Spleen (tissue), 7 donors: ENCODE results near the gene IMP4.

Source experiments
- POLR2A ChIP-seq, 3 donors: fragments of 450-650 bp; IDR thresholded peaks; one replicate each; pipeline ENCODE4 v1.5.1; 2017; ENCODE audit warnings: antibody characterized with exemption in 3 of 3, mild to moderate bottlenecking in 1 of 3
- POLR2AphosphoS5 ChIP-seq, 3 donors: sonication (generic); formaldehyde crosslinking; IDR thresholded peaks; one replicate each; pipeline ENCODE4 v1.5.1; 2017; ENCODE audit warnings: antibody characterized with exemption in 3 of 3
- TF ChIP-seq, protein P1 (sequence below), 11 experiments: fragments of 200-600 bp in 7 of 11; fragments of 450-650 bp in 4 of 11; sonication (generic) in 4 of 11; IDR thresholded peaks in 8 of 11; conservative IDR thresholded peaks in 3 of 11; 1 replicate in 7 of 11; 2 replicates in 4 of 11; pipeline versions ENCODE4 v1.4.0 to v1.8.0; 2016 to 2021; ENCODE audit warnings: antibody characterized with exemption in 11 of 11, inconsistent platforms in 4 of 11, mild to moderate bottlenecking in 1 of 11
- donor health status: DM: no; HTN: no; CAD: no; lungs with moderate emphysema.
- donor health status: DM: no; HTN: no; CAD: no.
- donor health status: DM: no; HTN: no; CAD: no.

DNA sequence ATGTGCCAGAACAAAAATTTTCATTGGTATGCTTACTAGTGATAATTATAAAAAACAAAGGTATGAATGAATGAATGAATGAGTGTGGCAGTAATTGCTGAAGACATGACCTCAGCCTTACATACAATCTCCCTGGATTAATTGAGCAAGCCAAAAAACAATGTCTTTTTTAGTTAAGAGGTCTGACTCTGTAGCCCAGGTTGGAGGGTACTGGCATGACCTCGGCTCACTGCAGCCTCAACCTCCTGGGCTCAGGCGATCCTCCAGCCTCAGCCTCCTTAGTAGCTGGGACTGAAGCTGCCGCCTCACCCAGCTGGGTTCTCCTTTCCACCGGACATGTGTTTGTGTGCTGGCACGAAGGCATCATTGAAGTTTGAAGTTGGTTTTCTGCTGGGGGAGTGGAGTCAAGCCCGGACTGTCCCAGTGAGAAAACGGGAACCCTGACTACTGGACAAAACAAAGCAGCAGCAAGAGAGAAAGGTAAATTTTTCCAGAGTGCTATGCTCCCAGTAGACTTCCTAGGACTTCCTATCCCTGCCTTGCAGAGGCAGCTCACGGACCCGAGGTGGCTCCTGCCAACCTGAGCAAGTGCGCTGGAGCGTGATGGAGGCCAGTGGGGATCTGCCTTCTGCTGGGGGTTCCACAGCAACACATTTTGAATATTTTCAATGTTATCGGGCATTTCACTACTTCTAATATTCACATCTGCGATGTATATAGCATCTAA lies 6.4 kb upstream of the IMP4 start:
- TF ChIP-seq, protein P1, sequence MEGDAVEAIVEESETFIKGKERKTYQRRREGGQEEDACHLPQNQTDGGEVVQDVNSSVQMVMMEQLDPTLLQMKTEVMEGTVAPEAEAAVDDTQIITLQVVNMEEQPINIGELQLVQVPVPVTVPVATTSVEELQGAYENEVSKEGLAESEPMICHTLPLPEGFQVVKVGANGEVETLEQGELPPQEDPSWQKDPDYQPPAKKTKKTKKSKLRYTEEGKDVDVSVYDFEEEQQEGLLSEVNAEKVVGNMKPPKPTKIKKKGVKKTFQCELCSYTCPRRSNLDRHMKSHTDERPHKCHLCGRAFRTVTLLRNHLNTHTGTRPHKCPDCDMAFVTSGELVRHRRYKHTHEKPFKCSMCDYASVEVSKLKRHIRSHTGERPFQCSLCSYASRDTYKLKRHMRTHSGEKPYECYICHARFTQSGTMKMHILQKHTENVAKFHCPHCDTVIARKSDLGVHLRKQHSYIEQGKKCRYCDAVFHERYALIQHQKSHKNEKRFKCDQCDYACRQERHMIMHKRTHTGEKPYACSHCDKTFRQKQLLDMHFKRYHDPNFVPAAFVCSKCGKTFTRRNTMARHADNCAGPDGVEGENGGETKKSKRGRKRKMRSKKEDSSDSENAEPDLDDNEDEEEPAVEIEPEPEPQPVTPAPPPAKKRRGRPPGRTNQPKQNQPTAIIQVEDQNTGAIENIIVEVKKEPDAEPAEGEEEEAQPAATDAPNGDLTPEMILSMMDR (IDR thresholded peaks at IDR 0.05 in 8 of 11, conservative IDR thresholded peaks at IDR 0.05 in 3 of 11) = no peak
- TF ChIP-seq POLR2A (IDR thresholded peaks at IDR 0.05) (no peak), POLR2AphosphoS5 (IDR thresholded peaks at IDR 0.05) (no peak)
